IPS DF 4.7 (cell line): ENCODE results near the gene PTPMT1.
"Not testable (repeated sequence)": the region's sequence is repeated elsewhere in the genome, so short reads cannot be mapped to it uniquely, and the experiment has no call there.

Source experiments
- DNase-seq: peaks from one replicate; pipeline ENCODE4 v3.0.0-alpha.2; 2013; ENCODE audit warnings: low spot score; ENCODE audit errors: extremely low read depth

The PTPMT1 gene

GRCh38 chr11:47565340-47566148 lies at the start of gene PTPMT1:
Gene PTPMT1 (plus strand): TSS chr11:47565599. CDS start chr11:47565623, 24 bp downstream.
- no peak for DNase-seq

DNA sequence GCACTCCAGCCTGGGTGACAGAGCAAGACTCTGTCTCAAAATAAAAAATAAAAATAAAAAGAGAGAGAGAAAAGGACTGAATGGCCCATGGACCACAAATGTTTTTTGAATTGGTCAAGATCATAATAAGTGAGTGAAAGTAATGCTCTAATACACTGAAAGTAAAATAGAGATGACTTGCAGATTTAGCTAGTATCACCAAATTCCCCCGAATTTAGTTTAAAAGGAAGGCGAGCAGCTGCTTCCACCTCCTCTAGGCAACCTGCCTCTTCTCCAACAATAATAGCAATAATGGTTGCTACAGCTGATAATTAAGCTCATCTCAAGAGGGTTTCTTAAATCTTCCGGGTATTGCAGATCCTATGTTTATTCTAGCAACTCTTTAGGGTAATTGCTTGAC lies 49.2 kb upstream of the PTPMT1 start:
- no peak for DNase-seq

- DNase-seq = no peak
These were observed 48.2 kb upstream of the PTPMT1 start for GRCh38 chr11:47516984-47517853.

DNA sequence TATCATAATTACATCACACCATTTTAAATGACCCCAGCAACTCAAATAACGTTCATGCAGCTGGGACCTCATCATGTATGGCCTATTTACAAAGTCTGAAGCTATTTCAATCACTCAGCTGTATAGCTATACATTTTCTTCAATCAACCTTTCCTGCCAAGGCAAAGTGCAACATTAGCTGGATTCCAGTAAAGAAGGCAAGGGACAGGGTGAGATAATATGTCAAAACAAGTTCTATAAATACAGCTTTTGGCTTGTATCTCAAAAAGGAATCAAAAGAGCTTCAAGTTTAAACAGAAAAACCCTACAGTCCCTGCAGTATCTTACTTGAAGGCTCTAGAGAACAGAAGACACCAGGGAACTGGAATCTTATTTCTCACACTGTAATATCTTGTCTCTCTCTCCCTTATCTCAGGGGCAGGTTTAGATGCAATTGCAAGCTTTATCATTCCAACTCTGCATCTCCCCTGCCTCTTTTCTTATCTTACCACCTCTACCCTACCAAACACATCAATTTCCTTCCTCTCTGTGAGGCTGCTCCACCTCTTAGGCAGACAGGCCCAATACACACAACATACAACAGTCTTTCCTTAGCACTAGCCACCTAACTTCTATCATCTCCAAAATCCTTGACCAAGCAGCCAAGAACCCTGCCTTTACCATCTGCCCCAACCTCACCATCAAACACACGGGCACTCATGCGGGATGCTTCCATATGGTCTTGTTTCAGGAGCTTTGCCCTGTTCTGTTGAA lies 47.0 kb upstream of the PTPMT1 start:
- DNase-seq = no peak

DNA sequence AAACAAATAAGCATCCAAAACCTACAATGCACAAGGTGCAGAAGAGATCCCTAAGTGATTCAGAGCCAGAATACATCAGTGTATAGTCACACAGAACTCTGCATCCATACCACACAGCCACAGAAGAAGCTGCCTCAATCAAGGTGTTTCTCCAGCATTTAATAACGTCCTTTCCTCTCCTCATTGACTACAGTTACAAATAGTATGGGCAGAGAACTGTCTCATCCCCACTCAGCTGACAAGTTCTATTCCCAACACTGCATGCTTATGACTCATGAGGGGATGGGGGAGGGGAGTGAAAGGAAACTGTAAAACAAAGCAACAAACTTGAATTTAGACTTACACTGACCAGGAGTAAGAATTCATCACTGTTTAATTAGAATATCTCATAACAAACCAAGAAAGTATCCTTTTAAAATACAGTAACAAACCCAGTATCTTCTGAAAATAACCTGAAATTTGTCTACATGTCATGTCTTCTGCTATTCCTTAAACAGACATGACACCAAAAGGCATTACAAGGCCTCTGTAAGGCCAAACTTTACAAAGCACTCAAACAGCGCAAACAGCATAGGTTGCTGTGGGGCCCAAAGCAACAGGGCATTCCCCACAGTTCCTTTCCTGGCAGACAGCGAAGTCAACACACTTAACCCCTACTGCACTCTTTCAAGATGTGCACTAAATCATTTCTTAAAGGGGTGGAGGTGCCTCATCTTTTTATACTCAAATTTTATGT lies 41.7 kb upstream of the PTPMT1 start:
- no peak for DNase-seq

DNA sequence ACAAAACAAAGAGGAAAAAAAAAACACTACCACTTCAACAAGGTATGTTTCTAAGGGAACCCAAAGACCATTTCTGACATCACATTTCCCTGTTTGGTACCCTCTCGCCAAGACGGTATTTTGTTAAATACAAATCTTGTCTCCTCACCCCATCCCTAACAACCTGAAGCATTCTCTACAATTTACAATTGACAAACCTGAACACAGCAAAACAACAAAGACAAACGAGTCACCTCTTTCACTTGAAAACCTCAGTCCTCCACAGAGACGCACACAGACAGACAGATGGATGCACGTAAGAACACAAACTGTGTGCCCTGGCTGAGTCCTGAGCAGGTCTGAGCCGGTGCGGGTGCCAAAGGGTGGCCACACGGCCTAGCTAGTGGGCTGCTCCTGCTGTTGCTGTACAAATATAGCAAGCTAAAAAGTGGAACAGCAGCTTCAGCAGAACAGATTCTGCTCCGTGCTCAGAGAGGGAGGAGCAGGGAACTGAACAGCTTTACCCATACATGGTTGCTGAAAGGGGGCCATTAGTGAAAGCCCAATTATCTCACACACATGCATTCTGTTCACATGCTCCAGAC lies 41.0 kb upstream of the PTPMT1 start:
- no peak for DNase-seq

- DNase-seq = not testable (repeated sequence)
These were observed 39.4 kb upstream of the PTPMT1 start for GRCh38 chr11:47526032-47526431.

GRCh38 chr11:47527186-47527585 lies 38.2 kb upstream of the PTPMT1 start:
- no peak for DNase-seq

- DNase-seq = no peak
These were observed 35.4 kb upstream of the PTPMT1 start for GRCh38 chr11:47529951-47530350.

DNA sequence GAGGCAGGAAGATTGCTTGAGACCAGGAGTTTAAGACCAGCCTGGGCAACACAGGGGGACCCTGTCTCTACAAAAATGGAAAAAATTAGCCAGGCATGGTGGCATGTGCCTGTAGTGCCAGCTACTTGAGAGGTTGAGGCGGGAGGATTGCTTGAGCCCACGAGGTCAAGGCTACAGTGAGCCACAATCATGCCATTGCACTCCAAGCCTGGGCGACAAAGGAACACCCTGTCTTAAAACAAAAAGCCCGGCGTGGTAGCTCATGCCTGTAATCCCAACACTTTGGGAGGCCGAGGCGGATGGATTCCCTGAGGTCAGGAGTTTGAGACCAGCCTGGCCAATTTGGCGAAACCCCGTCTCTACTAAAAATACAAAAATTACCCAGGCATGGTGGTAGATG lies 34.7 kb upstream of the PTPMT1 start:
- not testable (repeated sequence) for DNase-seq

- DNase-seq = no peak
These were observed 33.7 kb upstream of the PTPMT1 start for GRCh38 chr11:47531666-47532065.

- DNase-seq = no peak
These were observed 32.7 kb upstream of the PTPMT1 start for GRCh38 chr11:47532597-47533213.

DNA sequence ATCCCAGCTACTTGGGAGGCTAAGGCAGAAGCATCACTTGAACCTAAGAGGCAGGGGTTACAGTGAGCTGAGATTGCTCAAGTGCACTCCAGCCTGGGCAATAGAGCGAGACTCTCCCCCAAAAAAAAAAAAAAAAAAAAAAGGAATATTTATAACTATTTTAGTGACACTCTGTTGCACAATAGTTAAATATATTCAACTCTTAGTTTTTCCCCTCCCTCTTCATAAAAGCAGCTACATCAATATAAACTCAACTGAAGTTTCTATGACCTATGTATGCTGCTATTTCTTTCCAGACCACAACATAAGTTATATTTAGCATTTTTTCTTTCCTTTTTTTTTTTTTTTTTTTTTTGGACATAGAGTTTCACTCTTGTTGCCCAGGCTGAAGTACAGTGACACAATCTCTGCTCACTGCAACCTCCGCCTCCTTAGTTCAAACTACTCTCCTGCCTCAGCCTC lies 31.7 kb upstream of the PTPMT1 start:
- no peak for DNase-seq

DNA sequence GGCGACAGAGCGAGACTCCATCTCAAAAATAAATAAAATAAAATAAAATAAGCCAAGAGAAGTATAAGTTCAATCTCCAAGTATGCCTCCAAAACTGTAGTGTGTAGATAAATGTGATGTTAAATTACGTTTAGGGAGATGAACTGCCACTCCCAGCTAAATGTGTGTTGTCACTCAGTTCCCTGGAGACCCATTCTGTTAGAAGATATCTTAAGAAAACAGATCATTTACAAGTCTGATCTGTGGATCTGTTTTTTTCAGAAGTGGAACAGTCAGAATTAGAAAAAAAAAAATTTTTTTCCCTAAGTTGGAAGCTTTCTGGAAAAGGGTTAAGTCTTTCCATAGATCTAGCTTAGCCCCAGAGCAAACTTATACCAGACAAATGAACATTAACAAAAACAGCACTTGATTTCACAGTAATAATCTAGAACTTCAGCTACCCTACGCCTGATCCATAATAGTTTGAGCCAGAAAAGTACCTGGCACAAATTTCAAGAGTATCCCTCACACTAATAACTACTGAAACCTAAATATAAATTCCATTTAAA lies 30.6 kb upstream of the PTPMT1 start:
- no peak for DNase-seq

- no peak for DNase-seq
These were observed 28.5 kb upstream of the PTPMT1 start for GRCh38 chr11:47536915-47537314.

DNA sequence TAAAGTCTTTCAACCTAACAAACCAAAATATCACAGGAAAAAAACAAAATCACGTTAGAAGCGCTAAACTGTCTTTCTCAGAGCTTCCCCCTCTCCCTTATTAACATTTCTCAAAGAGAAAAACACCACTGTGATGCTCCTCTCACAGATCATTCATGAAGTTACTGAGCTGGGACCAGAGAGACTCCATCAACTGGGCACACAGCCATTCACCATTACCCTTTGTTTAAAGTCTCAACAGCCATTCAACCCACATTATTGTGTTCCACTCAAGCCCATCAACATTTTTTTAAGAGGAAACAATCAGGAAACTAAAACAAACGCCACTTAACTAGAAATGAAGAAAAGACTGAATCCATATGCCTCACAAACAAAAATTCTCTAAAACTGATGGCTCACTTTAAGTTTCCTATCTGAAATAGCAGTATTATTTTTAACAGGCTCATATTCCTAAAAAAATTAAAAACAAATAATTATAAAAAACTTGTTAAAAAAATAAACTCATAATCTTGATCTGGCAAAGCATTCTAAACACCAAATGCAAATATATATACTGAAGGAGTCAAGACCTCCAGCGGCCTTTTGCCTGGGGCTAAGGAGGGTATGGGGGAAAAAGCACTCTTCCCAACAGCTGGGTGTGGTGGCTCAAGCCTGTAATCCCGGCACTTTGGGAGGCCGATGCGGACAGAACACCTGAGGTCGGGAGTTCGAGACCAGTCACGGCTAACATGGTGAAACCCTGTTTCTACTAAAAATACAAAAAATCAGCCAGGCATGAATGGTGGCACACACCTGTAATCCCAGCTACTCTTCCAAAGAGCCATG lies 26.4 kb upstream of the PTPMT1 start:
- DNase-seq = no peak

- DNase-seq = no peak
These were observed 25.7 kb upstream of the PTPMT1 start for GRCh38 chr11:47539681-47540039.

GRCh38 chr11:47541070-47541469 lies 24.3 kb upstream of the PTPMT1 start:
- DNase-seq = no peak

DNA sequence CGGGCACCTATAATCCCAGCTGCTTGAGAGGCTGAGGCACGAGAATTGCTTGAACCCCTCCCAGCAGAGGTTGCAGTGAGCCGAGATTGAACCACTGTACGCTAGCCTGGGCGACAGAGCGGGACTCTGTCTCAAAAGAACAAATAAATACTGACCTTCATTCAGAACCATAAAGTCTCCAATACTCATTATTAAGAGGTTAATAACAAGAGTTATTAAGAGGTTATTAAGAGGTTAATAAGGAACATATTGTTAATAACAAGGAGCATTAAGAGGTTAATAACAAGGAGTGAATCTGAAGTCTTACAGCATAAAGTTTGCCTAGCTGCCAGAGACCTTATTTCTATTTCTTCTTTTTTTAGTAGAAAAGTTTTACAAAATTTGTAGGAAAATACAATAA lies 20.1 kb upstream of the PTPMT1 start:
- no peak for DNase-seq
